Mesothelial cell of epicardium (in vitro differentiated cells): ENCODE results near the gene CLCN5. TPM values are rescaled to one million over a fixed set of nuclear protein-coding genes. Genes with fewer than 3 reads are reported as not detected.

Source experiments
- DNase-seq, 2 experiments: peaks; one replicate each; pipeline ENCODE4 v3.0.0; 2021; ENCODE audit warnings: low spot score in 2 of 2; ENCODE audit not compliant: unreplicated experiment in 2 of 2
- H3K27ac Mint-ChIP-seq: 2 replicates; pipeline ENCODE4 v1.8.0; 2021; ENCODE audit warnings: mixed read lengths
- H3K27me3 Mint-ChIP-seq: 2 replicates; pipeline ENCODE4 v1.8.0; 2021; ENCODE audit warnings: low read depth, mixed read lengths
- H3K36me3 Mint-ChIP-seq: 2 replicates; pipeline ENCODE4 v1.8.0; 2021; ENCODE audit warnings: mixed read lengths
- H3K4me1 Mint-ChIP-seq: 2 replicates; pipeline ENCODE4 v1.8.0; 2021; ENCODE audit warnings: mixed read lengths
- H3K4me3 Mint-ChIP-seq: 2 replicates; pipeline ENCODE4 v1.8.0; 2021; ENCODE audit warnings: mild to moderate bottlenecking, moderate library complexity, mixed read lengths
- H3K9me3 Mint-ChIP-seq: 2 replicates; pipeline ENCODE4 v1.8.0; 2021; ENCODE audit warnings: mixed read lengths
- total RNA-seq: library from RNA; stranded (reverse); gene quantifications from 3 replicates; pipeline ENCODE4 v1.2.1, GENCODE V29; 2021
- TF ChIP-seq, protein P1 (sequence below): fragments of 200-600 bp; sonication (generic); IDR thresholded peaks from one replicate; pipeline ENCODE4 v1.5.0; 2021; ENCODE audit warnings: antibody characterized with exemption; ENCODE audit not compliant: unreplicated experiment

CLCN5 gene
- total RNA-seq, 1 donor from 2014 or later, result 52.0 TPM

DNA sequence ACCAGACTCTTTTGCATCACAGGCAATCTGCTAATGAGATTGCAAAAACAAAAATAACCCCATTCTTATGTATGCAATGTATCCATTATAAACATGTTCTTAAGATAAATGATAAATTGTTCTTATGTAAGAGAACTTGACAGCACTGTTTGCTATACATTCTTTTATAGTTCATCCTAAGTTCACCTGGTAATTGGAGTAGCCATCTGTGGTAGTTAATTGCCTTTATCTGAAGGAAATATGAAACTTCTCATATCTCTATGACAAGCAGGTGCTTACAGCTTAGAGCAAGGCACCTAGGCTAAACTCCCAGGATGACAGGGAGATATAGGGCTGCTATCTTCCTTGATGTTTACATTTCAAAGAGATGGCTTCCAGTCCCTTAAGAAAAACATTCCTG is 21.3 kb upstream of the CLCN5 start:
- H3K4me1 Mint-ChIP-seq, result peaks cover 36% of the 10 kb centered on the region

DNA sequence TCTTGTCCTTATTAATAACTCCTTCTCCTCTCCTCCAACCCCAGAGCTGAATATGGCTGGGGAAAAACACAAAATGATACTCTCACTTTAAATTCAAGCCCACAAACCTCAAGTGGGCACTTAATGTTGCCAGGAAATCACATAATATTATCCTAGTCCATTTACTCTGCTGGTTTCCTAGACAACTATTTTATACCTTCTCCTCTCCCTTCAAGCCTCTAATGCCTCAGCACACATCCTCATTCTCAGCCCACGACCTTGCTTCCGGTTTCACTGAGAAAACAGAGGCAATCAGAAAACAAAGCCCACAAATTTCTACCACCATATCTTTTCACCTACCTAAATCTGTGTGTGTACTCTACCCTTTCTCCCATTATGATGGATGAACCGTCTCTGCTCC is 12.1 kb upstream of the CLCN5 start:
- no peak for DNase-seq
- Mint-ChIP-seq H3K27ac (peak overlapping the region; percentile 74), H3K27me3 (no peaks in the 10 kb centered on the region), H3K9me3 (peaks cover 27% of the 10 kb centered on the region), H3K4me1 (peaks cover 14% of the 10 kb centered on the region), H3K36me3 (no peaks in the 10 kb centered on the region), H3K4me3 (no peak overlapping the region)
- TF ChIP-seq, protein P1, sequence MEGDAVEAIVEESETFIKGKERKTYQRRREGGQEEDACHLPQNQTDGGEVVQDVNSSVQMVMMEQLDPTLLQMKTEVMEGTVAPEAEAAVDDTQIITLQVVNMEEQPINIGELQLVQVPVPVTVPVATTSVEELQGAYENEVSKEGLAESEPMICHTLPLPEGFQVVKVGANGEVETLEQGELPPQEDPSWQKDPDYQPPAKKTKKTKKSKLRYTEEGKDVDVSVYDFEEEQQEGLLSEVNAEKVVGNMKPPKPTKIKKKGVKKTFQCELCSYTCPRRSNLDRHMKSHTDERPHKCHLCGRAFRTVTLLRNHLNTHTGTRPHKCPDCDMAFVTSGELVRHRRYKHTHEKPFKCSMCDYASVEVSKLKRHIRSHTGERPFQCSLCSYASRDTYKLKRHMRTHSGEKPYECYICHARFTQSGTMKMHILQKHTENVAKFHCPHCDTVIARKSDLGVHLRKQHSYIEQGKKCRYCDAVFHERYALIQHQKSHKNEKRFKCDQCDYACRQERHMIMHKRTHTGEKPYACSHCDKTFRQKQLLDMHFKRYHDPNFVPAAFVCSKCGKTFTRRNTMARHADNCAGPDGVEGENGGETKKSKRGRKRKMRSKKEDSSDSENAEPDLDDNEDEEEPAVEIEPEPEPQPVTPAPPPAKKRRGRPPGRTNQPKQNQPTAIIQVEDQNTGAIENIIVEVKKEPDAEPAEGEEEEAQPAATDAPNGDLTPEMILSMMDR, result no peak

More for the DNA sequence above, 21.3 kb upstream of the CLCN5 start:
- no peaks in the 10 kb centered on the region for H3K27me3 Mint-ChIP-seq
- peaks cover 10% of the 10 kb centered on the region for H3K36me3 Mint-ChIP-seq
- TF ChIP-seq, protein P1, result no peak
- H3K27ac Mint-ChIP-seq, result peak overlapping the region; percentile 92
- peak overlapping the region; percentile 7 for H3K4me3 Mint-ChIP-seq
- DNase-seq, result no peak
- H3K9me3 Mint-ChIP-seq, result peaks cover 41% of the 10 kb centered on the region

DNA sequence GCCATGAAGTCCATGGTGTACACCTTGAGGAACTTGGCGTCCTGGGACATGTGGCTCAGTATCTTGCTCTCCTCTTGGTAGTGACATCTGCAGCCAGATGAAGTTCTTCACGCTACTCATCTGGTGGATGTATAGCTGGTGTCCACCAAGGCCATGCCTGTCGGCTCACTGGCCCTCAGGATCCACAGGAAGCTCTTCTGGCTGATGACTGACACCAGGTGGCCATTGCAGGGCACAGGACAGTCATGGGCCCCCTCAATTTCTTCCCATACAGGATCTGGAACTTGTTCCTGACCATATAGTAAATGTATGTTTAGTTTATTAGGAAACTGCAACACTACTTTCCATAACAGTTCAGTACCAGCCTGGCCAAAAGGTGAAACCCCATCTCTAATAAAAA is 10.3 kb upstream of the CLCN5 start:
- DNase-seq, result no peak
- Mint-ChIP-seq H3K27me3 (no peaks in the 10 kb centered on the region), H3K36me3 (no peaks in the 10 kb centered on the region), H3K27ac (no peak overlapping the region), H3K9me3 (peaks cover 22% of the 10 kb centered on the region), H3K4me1 (peaks cover 14% of the 10 kb centered on the region), H3K4me3 (no peak overlapping the region)
- TF ChIP-seq, protein P1, result no peak

DNA sequence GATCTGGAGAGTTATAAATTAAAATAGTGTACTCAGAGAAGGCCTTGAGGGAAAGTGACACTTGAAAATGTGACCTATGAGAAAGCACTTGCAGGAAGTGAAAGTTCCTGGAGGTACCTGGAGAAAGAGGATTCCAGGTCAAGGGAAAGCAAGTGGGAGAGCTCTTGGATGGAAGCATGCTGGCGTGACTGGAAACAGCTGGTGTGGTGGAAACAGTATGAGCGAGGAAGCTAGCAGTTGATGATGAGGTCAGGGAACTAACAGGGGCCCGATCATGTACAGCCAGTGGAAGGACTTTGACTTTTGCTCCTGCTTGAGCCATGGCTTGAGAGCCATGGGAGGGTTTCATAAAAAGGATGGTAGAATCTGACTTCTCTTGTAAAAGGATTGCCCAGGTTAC is 9.5 kb upstream of the CLCN5 start:
- TF ChIP-seq, protein P1, result no peak
- Mint-ChIP-seq H3K36me3 (no peaks in the 10 kb centered on the region), H3K9me3 (peaks cover 19% of the 10 kb centered on the region), H3K4me3 (no peak overlapping the region), H3K27me3 (no peaks in the 10 kb centered on the region), H3K4me1 (peaks cover 14% of the 10 kb centered on the region), H3K27ac (no peak overlapping the region)
- no peak for DNase-seq

DNA sequence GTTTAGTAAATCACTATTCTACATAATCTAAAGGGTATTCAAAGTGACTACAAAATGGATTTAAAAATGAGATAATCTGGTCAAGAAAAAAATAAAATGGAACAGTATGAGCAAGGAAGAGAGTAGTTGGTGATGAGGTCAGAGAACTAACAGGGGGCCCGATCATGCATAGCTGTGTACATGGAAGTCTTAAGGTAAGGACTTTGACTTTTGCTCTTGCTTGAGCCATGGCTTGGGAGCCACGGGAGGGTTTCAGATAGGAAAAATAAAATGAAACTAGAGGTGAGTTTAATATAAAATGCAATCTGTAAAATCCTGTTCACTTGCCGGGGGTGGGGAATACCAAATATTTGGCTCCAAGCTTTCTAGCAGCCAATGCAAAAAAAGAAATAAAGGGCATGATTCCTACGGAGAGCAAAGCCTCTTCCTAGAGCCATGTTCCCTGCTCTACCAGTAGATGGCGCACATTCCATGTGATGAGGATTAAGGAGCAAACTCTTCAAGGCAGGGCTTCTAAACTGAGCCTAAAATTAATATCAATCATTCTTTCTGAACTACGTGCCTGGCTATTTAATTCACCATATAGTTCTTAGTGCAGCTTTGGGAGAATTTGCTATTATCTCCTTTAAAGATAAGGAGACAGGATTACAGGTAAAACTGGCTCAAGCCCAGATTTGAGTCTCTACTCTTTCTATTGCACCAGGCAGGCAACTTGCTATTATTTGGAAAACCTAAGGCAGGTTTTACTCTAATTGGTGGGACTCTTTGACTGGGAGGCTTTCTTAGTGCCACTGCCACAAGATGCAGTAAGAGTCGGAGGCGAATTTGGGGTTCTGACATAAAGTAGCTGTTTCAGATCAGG is 6.8 kb upstream of the CLCN5 start:
- DNase-seq, result no peak

More for the DNA sequence above, 6.8 kb upstream of the CLCN5 start:
- Mint-ChIP-seq H3K9me3 (peaks cover 5% of the 10 kb centered on the region), H3K27ac (no peak overlapping the region), H3K4me3 (no peak overlapping the region), H3K4me1 (peaks cover 27% of the 10 kb centered on the region), H3K27me3 (no peaks in the 10 kb centered on the region), H3K36me3 (no peaks in the 10 kb centered on the region)
- TF ChIP-seq, protein P1, result peak; percentile 66
